PFSK-1 (cell line): Measurements from ENCODE around the gene DGKH.

Experiments
- POLR2AphosphoS5 ChIP-seq: IDR thresholded peaks from 2 replicates; pipeline ENCODE4 v1.6.1; 2012; ENCODE audit warnings: low read depth, mild to moderate bottlenecking, control low read depth, low read length, moderate library complexity
- REST ChIP-seq, 2 experiments: IDR thresholded peaks; 2 replicates each; pipeline versions ENCODE4 v1.6.1 to v1.8.0; 2011 to 2012; ENCODE audit warnings: low read depth in 2 of 2, low read length in 2 of 2, control low read depth in 1 of 2, inconsistent platforms in 1 of 2, mild to moderate bottlenecking in 1 of 2, moderate library complexity in 1 of 2; ENCODE audit not compliant: insufficient read depth in 1 of 2
- SIN3A ChIP-seq: IDR thresholded peaks from 2 replicates; pipeline ENCODE4 v1.6.1; 2012; ENCODE audit warnings: mild to moderate bottlenecking, low read length, moderate library complexity, borderline replicate concordance; ENCODE audit not compliant: insufficient read depth
- TAF1 ChIP-seq: IDR thresholded peaks from 2 replicates; pipeline ENCODE4 v1.6.1; 2012; ENCODE audit warnings: low read length, control low read depth, borderline replicate concordance; ENCODE audit not compliant: insufficient read depth

DNA sequence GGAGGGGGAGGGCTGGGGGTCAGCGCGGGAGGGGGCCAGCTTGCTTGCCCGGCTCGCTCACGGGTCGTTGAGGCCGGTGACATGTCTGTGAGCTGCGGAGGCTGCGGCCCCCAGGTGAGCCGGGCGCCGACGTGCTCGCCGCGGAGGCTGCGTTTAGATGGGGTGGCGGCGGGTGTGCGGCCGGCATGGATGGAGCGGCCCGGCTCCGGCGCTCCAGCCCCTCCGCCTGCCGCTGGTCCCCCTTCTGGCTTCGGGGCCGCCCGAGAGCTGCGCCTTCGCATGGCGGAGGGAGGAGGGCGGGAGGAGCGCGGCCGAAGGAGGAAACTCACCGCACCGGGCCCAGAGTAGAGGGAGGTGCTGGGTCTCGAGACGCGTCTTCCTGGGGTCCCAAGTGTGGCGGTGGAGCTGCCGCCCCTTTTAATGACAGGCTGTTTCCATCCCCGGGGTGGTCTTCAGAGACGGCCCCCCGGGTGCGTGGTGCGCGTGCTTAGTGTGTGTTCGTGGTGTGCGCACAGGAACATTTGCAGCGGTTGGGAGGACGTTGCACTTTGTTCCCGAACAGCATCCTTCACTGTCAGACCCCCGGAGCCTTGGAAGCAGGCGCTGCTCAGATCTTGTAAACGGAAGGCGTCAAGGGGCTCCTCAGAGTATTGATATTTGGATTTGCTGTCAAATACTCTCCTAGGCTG is 223.8 kb downstream of the DGKH start, which contains the start of gene AKAP11:
- TF ChIP-seq POLR2AphosphoS5: no peak
- TF ChIP-seq REST (IDR thresholded peaks at IDR 0.05; ENCODE audit: insufficient read depth in 1 of 2, low read depth in 2 of 2, low read length in 2 of 2): no peak
- TF ChIP-seq TAF1: no peak
- no peak for TF ChIP-seq SIN3A
